T follicular helper cell (primary cell): Measurements from ENCODE around the gene ZNF184.
"Not testable (repeated sequence)": the region's sequence is repeated elsewhere in the genome, so short reads cannot be mapped to it uniquely, and the experiment has no call there.

Experiments used
- DNase-seq: peaks from one replicate; pipeline ENCODE4 v3.0.0-alpha.2; 2020; ENCODE audit warnings: low read depth

The ZNF184 gene

DNA sequence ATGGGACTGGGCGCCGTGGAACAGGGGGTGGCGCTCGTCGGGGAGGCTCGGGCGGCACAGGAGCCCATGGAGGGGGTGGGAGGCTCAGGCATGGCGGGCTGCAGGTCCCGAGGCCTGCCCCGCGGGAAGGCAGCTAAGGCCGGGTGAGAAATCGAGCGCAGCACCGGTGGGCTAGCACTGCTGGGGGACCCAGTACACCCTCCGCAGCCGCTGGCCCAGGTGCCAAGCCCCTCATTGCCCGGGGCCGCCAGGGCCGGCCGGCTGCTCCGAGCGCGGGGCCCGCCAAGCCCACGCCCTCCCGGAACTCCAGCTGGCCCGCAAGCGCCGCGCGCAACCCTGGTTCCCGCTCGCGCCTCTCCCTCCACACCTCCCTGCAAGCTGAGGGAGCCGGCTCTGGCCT is 48.1 kb downstream of the ZNF184 start:
- DNase-seq: not testable (repeated sequence)

- DNase-seq: no peak
Observed at GRCh38 chr6:27422651-27423332, 50.1 kb downstream of the ZNF184 start.

DNA sequence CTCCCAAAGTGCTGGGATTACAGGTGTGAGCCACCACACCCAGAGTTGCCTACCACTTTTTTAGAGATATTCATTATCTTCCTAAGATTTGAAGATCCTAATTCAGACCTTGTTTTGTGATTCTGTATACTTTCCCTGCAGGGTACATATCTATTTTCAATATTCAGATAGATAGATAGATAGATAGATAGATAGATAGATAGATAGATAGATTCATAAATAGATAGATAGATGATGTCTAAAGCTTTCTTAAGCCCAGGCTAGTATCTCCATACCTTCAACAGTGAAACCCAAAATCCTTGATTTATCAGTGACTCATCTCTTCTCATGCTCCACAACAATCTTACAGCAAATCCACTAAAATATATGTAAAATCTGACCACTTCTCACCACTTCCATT is 53.5 kb downstream of the ZNF184 start:
- no peak for DNase-seq

DNA sequence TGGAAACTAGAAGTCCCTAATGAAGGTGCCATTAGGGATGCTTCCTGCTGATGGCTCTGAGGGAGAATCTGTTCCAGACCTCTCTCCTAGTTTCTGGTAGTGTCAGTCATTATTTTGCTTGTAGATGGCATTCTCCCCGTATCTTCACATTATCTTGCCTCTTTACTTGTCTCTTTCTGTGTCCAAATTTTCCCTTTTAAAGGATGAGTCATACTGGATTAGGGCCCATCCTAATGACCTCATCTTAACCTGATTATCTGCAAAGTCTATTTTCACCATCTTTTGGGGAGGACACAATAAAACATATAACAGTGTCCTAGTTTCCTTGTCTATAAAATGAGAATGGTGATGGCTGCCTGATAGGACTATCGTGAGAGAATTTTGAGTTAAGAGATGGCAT is 57.0 kb downstream of the ZNF184 start:
- no peak for DNase-seq

GRCh38 chr6:27414996-27415395 is 57.9 kb downstream of the ZNF184 start:
- DNase-seq: no peak

GRCh38 chr6:27414300-27414699 is 58.6 kb downstream of the ZNF184 start:
- DNase-seq: no peak

GRCh38 chr6:27407153-27407814 is 65.6 kb downstream of the ZNF184 start:
- no peak for DNase-seq

DNA sequence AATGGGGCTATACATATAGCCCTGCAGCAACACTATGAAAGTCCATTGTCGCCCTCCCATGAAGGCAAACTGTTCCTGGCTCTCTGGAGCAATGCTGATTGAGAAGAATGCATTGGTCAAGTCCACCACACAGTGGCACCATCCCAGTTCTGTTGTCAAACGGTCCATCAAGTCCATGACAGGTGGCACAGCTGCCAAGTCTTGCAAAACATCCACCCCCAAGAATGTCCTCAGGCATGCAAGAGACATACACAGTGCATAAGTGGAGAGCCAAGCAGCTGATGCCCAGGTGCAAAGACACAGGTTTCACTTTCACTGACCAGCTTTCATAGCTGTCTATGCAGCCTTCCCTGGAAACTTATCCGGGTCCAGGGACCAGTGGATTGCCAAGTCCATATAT is 66.8 kb downstream of the ZNF184 start:
- no peak for DNase-seq

DNA sequence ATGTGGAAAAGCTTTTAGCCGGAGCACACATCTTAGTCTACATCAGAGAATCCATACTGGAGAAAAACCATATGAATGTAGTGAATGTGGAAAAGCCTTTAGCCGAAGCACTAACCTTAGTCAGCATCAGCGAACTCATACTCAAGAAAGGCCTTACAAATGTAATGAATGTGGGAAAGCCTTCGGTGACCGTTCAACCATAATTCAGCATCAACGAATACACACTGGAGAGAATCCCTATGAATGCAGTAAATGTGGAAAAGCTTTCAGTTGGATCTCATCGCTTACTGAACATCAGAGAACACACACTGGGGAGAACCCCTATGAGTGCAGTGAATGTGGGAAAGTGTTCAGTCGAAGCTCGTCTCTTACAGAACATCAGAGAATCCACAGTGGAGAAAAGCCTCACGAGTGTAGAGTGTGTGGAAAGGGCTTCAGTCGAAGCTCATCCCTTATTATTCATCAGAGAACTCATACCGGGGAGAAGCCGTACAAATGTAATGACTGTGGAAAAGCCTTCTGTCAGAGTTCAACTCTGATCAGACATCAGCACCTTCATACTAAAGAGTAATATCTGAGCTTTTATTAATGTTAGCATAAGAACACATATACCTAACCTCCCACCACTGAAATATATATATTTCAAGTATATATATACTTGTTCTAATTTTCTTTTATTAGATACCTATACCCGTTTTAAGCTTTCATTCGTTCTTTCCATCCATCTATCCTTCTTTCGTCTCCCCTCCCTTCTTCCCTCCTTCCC is 71.8 kb downstream of the ZNF184 start:
- no peak for DNase-seq
